Measurements from ENCODE around the gene HNF4A. TPM values are rescaled to one million over a fixed set of nuclear protein-coding genes. Genes with fewer than 3 reads are reported as not detected.

Gene HNF4A

Small RNA genes lying within 50 kb of the gene (small RNA-seq; reads per million reads assigned to genes)
- gene MIR3646 (ENCODE audit: insufficient read depth) = not detected
- not detected for gene RF00019 (ENCODE audit: insufficient read depth)
- not detected for gene RPL37AP1 (ENCODE audit: insufficient read depth)

All from neuronal stem cell (in vitro differentiated cells).